Measurements from ENCODE around the gene NTRK3. TPM values are rescaled to one million over a fixed set of nuclear protein-coding genes. Genes with fewer than 3 reads are reported as not detected.

The NTRK3 gene
- polyA plus RNA-seq, 1 donor from 2014 or later, result 42.7 TPM

- H3K36me3 ChIP-seq (ENCODE audit: insufficient read depth, low read length), result no peaks in the 10 kb centered on the region
- no peaks in the 10 kb centered on the region for H4K20me1 ChIP-seq (ENCODE audit: insufficient read depth)
- no peak overlapping the region for H3K4me2 ChIP-seq (ENCODE audit: low read length)
- TF ChIP-seq SMC3 (conservative IDR thresholded peaks at IDR 0.05; ENCODE audit: poor library complexity) (no peak), EZH2 (IDR thresholded peaks at IDR 0.05; ENCODE audit: borderline replicate concordance, insufficient read depth, low read length, poor library complexity, severe bottlenecking) (no peak), EP300 (conservative IDR thresholded peaks at IDR 0.05; ENCODE audit: poor library complexity, severe bottlenecking) (no peak), POLR2AphosphoS5 (IDR thresholded peaks at IDR 0.05) (no peak), TAF1 (IDR thresholded peaks at IDR 0.05; ENCODE audit: low read depth) (no peak), RAD21 (conservative IDR thresholded peaks at IDR 0.05) (no peak), MXI1 (conservative IDR thresholded peaks at IDR 0.05; ENCODE audit: poor library complexity, severe bottlenecking) (no peak)
- TF ChIP-seq, protein P1, sequence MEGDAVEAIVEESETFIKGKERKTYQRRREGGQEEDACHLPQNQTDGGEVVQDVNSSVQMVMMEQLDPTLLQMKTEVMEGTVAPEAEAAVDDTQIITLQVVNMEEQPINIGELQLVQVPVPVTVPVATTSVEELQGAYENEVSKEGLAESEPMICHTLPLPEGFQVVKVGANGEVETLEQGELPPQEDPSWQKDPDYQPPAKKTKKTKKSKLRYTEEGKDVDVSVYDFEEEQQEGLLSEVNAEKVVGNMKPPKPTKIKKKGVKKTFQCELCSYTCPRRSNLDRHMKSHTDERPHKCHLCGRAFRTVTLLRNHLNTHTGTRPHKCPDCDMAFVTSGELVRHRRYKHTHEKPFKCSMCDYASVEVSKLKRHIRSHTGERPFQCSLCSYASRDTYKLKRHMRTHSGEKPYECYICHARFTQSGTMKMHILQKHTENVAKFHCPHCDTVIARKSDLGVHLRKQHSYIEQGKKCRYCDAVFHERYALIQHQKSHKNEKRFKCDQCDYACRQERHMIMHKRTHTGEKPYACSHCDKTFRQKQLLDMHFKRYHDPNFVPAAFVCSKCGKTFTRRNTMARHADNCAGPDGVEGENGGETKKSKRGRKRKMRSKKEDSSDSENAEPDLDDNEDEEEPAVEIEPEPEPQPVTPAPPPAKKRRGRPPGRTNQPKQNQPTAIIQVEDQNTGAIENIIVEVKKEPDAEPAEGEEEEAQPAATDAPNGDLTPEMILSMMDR (IDR thresholded peaks at IDR 0.05; ENCODE audit: poor library complexity, severe bottlenecking), result no peak
- TF ChIP-seq, protein P2, sequence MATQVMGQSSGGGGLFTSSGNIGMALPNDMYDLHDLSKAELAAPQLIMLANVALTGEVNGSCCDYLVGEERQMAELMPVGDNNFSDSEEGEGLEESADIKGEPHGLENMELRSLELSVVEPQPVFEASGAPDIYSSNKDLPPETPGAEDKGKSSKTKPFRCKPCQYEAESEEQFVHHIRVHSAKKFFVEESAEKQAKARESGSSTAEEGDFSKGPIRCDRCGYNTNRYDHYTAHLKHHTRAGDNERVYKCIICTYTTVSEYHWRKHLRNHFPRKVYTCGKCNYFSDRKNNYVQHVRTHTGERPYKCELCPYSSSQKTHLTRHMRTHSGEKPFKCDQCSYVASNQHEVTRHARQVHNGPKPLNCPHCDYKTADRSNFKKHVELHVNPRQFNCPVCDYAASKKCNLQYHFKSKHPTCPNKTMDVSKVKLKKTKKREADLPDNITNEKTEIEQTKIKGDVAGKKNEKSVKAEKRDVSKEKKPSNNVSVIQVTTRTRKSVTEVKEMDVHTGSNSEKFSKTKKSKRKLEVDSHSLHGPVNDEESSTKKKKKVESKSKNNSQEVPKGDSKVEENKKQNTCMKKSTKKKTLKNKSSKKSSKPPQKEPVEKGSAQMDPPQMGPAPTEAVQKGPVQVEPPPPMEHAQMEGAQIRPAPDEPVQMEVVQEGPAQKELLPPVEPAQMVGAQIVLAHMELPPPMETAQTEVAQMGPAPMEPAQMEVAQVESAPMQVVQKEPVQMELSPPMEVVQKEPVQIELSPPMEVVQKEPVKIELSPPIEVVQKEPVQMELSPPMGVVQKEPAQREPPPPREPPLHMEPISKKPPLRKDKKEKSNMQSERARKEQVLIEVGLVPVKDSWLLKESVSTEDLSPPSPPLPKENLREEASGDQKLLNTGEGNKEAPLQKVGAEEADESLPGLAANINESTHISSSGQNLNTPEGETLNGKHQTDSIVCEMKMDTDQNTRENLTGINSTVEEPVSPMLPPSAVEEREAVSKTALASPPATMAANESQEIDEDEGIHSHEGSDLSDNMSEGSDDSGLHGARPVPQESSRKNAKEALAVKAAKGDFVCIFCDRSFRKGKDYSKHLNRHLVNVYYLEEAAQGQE (IDR thresholded peaks at IDR 0.05; ENCODE audit: borderline replicate concordance), result no peak
- no peak overlapping the region for H3K4me3 ChIP-seq (ENCODE audit: low read length)
- H3K27me3 ChIP-seq (ENCODE audit: insufficient read depth, low read depth, low read length), result no peaks in the 10 kb centered on the region
- H3K9me2 ChIP-seq (ENCODE audit: insufficient read depth, low read length), result no peaks in the 10 kb centered on the region
- H3F3A ChIP-seq (ENCODE audit: insufficient read depth, low read length, poor library complexity, severe bottlenecking), result no peaks in the 10 kb centered on the region
- no peaks in the 10 kb centered on the region for H3K9me3 ChIP-seq (ENCODE audit: low read length)
- no peak overlapping the region for H3K27ac ChIP-seq (ENCODE audit: low read length)
- no peak overlapping the region for H3K9ac ChIP-seq (ENCODE audit: low read length)
- no peak overlapping the region for H2AFZ ChIP-seq (ENCODE audit: low read depth, low read length)
- no peaks in the 10 kb centered on the region for H3K79me2 ChIP-seq (replicated peaks; ENCODE audit: insufficient read depth, low read length)
Measured at GRCh38 chr15:88067331-88067685, 189.2 kb downstream of the NTRK3 start.

GRCh38 chr15:88066636-88067330, 189.8 kb downstream of the NTRK3 start:
- H3K9me2 ChIP-seq (ENCODE audit: insufficient read depth, low read length), result no peaks in the 10 kb centered on the region
- H3K4me3 ChIP-seq (ENCODE audit: low read length), result no peak overlapping the region
- no peaks in the 10 kb centered on the region for H3K27me3 ChIP-seq (ENCODE audit: insufficient read depth, low read depth, low read length)
- no peak overlapping the region for H3K4me2 ChIP-seq (ENCODE audit: low read length)
- no peak overlapping the region for H3K9ac ChIP-seq (ENCODE audit: low read length)
- no peaks in the 10 kb centered on the region for H3K36me3 ChIP-seq (ENCODE audit: insufficient read depth, low read length)
- no peaks in the 10 kb centered on the region for H3K9me3 ChIP-seq (ENCODE audit: low read length)
- H2AFZ ChIP-seq (ENCODE audit: low read depth, low read length), result no peak overlapping the region
- H3F3A ChIP-seq (ENCODE audit: insufficient read depth, low read length, poor library complexity, severe bottlenecking), result no peaks in the 10 kb centered on the region
- H3K79me2 ChIP-seq (replicated peaks; ENCODE audit: insufficient read depth, low read length), result no peaks in the 10 kb centered on the region
- no peaks in the 10 kb centered on the region for H4K20me1 ChIP-seq (ENCODE audit: insufficient read depth)
- H3K27ac ChIP-seq (ENCODE audit: low read length), result no peak overlapping the region
- TF ChIP-seq EP300 (conservative IDR thresholded peaks at IDR 0.05; ENCODE audit: poor library complexity, severe bottlenecking) (no peak), MXI1 (conservative IDR thresholded peaks at IDR 0.05; ENCODE audit: poor library complexity, severe bottlenecking) (no peak), RAD21 (conservative IDR thresholded peaks at IDR 0.05) (no peak), EZH2 (IDR thresholded peaks at IDR 0.05; ENCODE audit: borderline replicate concordance, insufficient read depth, low read length, poor library complexity, severe bottlenecking) (no peak), SMC3 (conservative IDR thresholded peaks at IDR 0.05; ENCODE audit: poor library complexity) (no peak), TAF1 (IDR thresholded peaks at IDR 0.05; ENCODE audit: low read depth) (no peak), POLR2AphosphoS5 (IDR thresholded peaks at IDR 0.05) (no peak)
- TF ChIP-seq, protein P1 (IDR thresholded peaks at IDR 0.05; ENCODE audit: poor library complexity, severe bottlenecking), result no peak
- TF ChIP-seq, protein P2 (IDR thresholded peaks at IDR 0.05; ENCODE audit: borderline replicate concordance), result no peak

Measured in neural cell (in vitro differentiated cells).